Stomach (tissue), 9 donors: Measurements from ENCODE around the gene PXMP4. TPM values are rescaled to one million over a fixed set of nuclear protein-coding genes. Genes with fewer than 3 reads are reported as not detected.

Experiments used
- DNase-seq, 2 donors: peaks; one replicate each; pipeline versions ENCODE4 v3.0.0 to v3.0.0-alpha.2; 2013 to 2019
- H3K27ac ChIP-seq, 5 donors: fragments of 200-600 bp in 4 of 5; sonication (generic) in 4 of 5; one replicate each; pipeline ENCODE4 v1.5.1; 2013 to 2019; ENCODE audit warnings: mild to moderate bottlenecking in 1 of 5, moderate library complexity in 1 of 5
- H3K27me3 ChIP-seq, 3 donors: fragments of 200-600 bp; sonication (generic); one replicate each; pipeline ENCODE4 v1.5.1; 2017 to 2019; ENCODE audit warnings: mixed run types in 1 of 3
- H3K36me3 ChIP-seq, 4 donors: fragments of 200-600 bp; sonication (generic); 1 replicate in 3 of 4; 2 replicates in 1 of 4; pipeline ENCODE4 v1.5.1; 2016 to 2019
- H3K4me1 ChIP-seq, 4 donors: fragments of 200-600 bp; sonication (generic); one replicate each; pipeline ENCODE4 v1.5.1; 2016 to 2019
- H3K4me3 ChIP-seq, 4 donors: fragments of 200-600 bp; sonication (generic) in 3 of 4; one replicate each; pipeline ENCODE4 v1.5.1; 2016 to 2019; ENCODE audit warnings: mild to moderate bottlenecking in 1 of 4
- H3K9me3 ChIP-seq, 4 donors: fragments of 200-600 bp; sonication (generic); one replicate each; pipeline ENCODE4 v1.5.1; 2016 to 2019
- EP300 ChIP-seq: sonication (generic); formaldehyde crosslinking; IDR thresholded peaks from one replicate; pipeline ENCODE4 v1.6.1; 2017; ENCODE audit warnings: antibody characterized with exemption
- POLR2A ChIP-seq, 4 donors: fragments of 450-650 bp; IDR thresholded peaks; one replicate each; pipeline ENCODE4 v1.6.1; 2016; ENCODE audit warnings: antibody characterized with exemption in 4 of 4, control low read depth in 2 of 4, mild to moderate bottlenecking in 1 of 4, moderate library complexity in 1 of 4
- POLR2AphosphoS5 ChIP-seq, 3 donors: sonication (generic); formaldehyde crosslinking; IDR thresholded peaks; one replicate each; pipeline ENCODE4 v1.6.1; 2016; ENCODE audit warnings: antibody characterized with exemption in 3 of 3
- WGBS, 5 donors: extraction: QIAGEN DNeasy Blood & Tissue Kit in 3 of 5; methylation state at CpG; one replicate each; pipeline versions ENCODE4 v1.1.5 to v1.1.7; 2013 to 2018; 5-methylcytosine and 5-hydroxymethylcytosine counted together
- intact Hi-C: fragments of 100-400 bp; cut with DNase I; formaldehyde crosslinking; loops from one replicate; pipeline ENCODE4 v1.15.1; 2023; ENCODE audit warnings: low total_unique reads
- polyA plus RNA-seq, 3 donors: library from polyadenylated mRNA; stranded (reverse); fragments of 200-250 nt; gene quantifications; one replicate each; pipeline ENCODE4 v1.2.3, GENCODE V29; 2013
- total RNA-seq, 5 donors: library from RNA; depleted of rRNA; stranded (reverse); fragments of >200 nt; gene quantifications; one replicate each; pipeline versions ENCODE4 v1.1.0 to v1.2.3, GENCODE V29; 2014 to 2016
- TF ChIP-seq, protein P1 (sequence below), 7 experiments: fragments of 450-650 bp in 4 of 7; fragments of 200-600 bp in 3 of 7; sonication (generic) in 3 of 7; IDR thresholded peaks; one replicate each; pipeline ENCODE4 v1.5.1; 2016 to 2019; ENCODE audit warnings: antibody characterized with exemption in 7 of 7, control low read depth in 2 of 7, mild to moderate bottlenecking in 1 of 7
- donor health status: healthy with polysubstance abuse.
- donor health status: Bipolar disorder and iron deficiency.
- donor health status: healthy.

The PXMP4 gene
- total and polyA plus RNA-seq, 8 donors = 0.72 to 36.8 (median 5.6) TPM

DNA sequence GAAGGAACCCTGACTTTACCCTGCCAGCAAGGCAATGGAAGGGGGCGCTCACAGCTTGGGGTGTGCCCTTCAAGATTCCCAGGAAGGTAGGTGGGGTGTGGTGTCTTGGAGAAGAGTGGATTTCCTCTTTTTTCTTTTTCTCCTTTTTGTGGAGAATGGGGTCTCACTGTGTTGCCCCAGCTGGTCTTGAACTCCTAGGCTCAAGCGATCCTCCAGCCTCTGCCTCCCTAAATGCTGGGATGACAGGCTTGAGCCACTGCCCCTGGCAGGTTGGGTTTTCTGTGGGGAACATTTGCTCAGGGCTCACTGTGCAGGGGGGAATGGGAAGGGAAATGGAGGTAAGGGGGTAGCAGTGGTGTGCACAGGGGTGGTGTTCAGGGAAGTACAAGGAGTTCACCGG, 7.7 kb upstream of the PXMP4 start:
- no peaks in the 10 kb centered on the region for H3K9me3 ChIP-seq
- H3K4me1 ChIP-seq = peaks cover 8 to 14% (median 13%) of the 10 kb centered on the region in 4 donors
- no peak overlapping the region for H3K27ac ChIP-seq
- H3K36me3 ChIP-seq = no peaks in the 10 kb centered on the region
- 84 to 99% (median 90%) methylated on average over 3 of the region's 3 CpGs for WGBS, 5 donors
- no peak overlapping the region for H3K4me3 ChIP-seq
- DNase-seq = no peak
- H3K27me3 ChIP-seq = no peaks in the 10 kb centered on the region
- intact Hi-C loops = no loop called here
- TF ChIP-seq EP300 (no peak), POLR2AphosphoS5 (IDR thresholded peaks at IDR 0.05) (no peak), POLR2A (IDR thresholded peaks at IDR 0.05) (no peak)
- TF ChIP-seq, protein P1, sequence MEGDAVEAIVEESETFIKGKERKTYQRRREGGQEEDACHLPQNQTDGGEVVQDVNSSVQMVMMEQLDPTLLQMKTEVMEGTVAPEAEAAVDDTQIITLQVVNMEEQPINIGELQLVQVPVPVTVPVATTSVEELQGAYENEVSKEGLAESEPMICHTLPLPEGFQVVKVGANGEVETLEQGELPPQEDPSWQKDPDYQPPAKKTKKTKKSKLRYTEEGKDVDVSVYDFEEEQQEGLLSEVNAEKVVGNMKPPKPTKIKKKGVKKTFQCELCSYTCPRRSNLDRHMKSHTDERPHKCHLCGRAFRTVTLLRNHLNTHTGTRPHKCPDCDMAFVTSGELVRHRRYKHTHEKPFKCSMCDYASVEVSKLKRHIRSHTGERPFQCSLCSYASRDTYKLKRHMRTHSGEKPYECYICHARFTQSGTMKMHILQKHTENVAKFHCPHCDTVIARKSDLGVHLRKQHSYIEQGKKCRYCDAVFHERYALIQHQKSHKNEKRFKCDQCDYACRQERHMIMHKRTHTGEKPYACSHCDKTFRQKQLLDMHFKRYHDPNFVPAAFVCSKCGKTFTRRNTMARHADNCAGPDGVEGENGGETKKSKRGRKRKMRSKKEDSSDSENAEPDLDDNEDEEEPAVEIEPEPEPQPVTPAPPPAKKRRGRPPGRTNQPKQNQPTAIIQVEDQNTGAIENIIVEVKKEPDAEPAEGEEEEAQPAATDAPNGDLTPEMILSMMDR (IDR thresholded peaks at IDR 0.05) = no peak

DNA sequence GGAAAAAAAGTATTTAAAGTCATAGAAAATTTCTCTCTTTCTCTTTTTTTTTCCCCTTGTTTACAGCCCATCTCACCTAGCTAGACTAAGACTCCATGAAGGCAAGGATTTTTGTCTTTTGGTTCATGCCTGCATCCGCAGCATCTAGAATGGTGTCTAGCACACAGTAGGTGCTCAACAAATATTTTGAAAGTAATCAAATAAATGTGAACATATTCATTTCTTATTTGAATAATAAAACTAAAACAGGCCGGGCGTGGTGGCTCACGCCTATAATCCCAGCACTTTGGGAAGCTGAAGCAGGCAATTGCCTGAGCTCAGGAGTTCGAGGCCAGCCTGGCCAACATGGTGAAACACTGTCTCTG, 7.0 kb upstream of the PXMP4 start:
- H3K27ac ChIP-seq = no peak overlapping the region
- 88 to 97% (median 89%) methylated on average over 5 of the region's 5 CpGs for WGBS, 5 donors
- H3K36me3 ChIP-seq = no peaks in the 10 kb centered on the region
- H3K4me3 ChIP-seq = no peak overlapping the region
- DNase-seq = no peak
- TF ChIP-seq POLR2AphosphoS5 (IDR thresholded peaks at IDR 0.05) = no peak
- TF ChIP-seq, protein P1 (IDR thresholded peaks at IDR 0.05) = no peak
- no peak for TF ChIP-seq POLR2A (IDR thresholded peaks at IDR 0.05)
- no peak for TF ChIP-seq EP300
- H3K9me3 ChIP-seq = no peaks in the 10 kb centered on the region
- no peaks in the 10 kb centered on the region for H3K27me3 ChIP-seq
- intact Hi-C loops = no loop called here
- peaks cover 5 to 9% (median 7%) of the 10 kb centered on the region in 4 donors for H3K4me1 ChIP-seq

DNA sequence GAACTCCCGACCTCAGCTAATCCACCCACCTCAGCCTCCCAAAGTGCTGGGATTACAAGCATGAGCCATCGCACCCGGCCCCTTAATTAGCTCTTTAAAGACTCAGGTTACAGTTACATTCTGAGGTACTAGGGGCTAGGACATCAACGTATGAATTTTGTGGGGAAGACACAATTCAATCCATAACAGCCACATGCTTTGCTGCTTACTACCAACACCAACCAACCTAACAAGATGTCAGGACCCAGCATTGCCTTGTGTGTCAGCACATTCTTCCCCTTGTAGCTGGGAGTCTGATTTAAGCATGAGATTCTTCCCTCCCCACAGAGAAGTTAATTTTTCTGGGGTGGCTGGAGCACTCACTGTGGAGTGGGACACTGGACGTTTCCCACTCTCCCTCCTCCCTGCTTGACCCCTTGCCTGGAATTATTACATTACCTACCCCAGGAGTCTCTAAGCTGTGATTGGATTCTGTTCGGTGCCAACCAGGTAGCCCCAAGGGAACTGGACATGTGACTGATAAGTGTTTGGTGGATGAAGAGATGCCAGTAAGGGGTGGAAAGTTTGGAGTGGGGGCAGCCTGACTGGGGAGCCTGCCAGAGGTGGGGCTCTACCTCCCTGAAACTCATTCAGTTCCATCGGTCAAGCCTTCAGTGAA, 5.6 kb upstream of the PXMP4 start:
- Histone ChIP-seq H3K27me3 (no peaks in the 10 kb centered on the region), H3K27ac (no peak overlapping the region), H3K9me3 (no peaks in the 10 kb centered on the region), H3K36me3 (no peaks in the 10 kb centered on the region), H3K4me3 (no peak overlapping the region), H3K4me1 (peaks cover 0 to 2% (median under 1%) of the 10 kb centered on the region in 4 donors)
- 71 to 76% (median 75%) methylated on average over 7 of the region's 7 CpGs for WGBS, 5 donors
- DNase-seq = no peak
- intact Hi-C loops = no loop called here
- no peak for TF ChIP-seq EP300
- TF ChIP-seq, protein P1 (IDR thresholded peaks at IDR 0.05) = no peak

DNA sequence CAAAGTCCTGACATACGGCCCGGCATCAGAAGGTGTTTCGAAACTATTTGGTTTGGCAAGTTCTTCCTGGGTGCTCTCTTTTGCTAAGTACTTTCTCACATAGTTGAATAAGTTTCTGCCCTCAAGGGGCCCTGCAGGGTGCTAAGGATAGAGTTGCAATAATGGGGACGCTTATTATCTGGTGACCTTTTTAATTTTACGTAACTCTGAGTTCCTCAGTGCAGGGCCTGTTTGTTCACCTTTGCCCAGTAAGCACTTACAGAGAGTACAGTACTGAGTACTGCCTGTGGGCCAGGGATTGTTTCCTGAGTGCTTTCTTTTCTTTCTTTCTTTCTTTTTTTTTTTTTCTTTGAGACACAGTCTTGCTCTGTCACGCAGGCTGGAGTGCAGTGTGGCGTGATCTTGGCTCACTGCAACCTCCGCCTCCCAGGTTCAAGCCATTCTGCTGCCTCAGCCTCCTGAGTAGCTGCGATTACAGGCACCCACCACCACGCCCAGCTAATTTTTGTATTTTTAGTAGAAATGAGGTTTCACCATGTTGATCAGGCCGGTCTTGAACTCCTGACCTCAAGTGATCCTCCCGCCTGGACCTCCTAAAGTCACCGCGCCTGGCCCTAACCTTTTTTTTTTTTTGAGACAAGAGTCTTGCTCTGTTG, 4.5 kb upstream of the PXMP4 start:
- H3K27ac ChIP-seq = peak overlapping the region in 3 of 5 donors; percentile 5 to 51 (median 13)
- no peaks in the 10 kb centered on the region for H3K9me3 ChIP-seq
- WGBS, 5 donors = 63 to 76% (median 67%) methylated on average over 14 of the region's 14 CpGs
- no peak for TF ChIP-seq POLR2AphosphoS5 (IDR thresholded peaks at IDR 0.05)
- TF ChIP-seq, protein P1 (IDR thresholded peaks at IDR 0.05) = no peak
- no peak for TF ChIP-seq POLR2A (IDR thresholded peaks at IDR 0.05)
- no peak for TF ChIP-seq EP300
- no peaks in the 10 kb centered on the region for H3K36me3 ChIP-seq
- peak; percentile 53 to 58 for DNase-seq
- no peak overlapping the region for H3K4me3 ChIP-seq
- H3K27me3 ChIP-seq = no peaks in the 10 kb centered on the region
- H3K4me1 ChIP-seq = peaks cover 2 to 9% (median 8%) of the 10 kb centered on the region in 4 donors
- intact Hi-C loops = no loop called here
